HG03039 (cell line): Measurements from ENCODE around the gene MON1A.
A peak's percentile ranks its signal among the peaks of the same experiment; 100 is the strongest.
"Not testable (repeated sequence)": the region's sequence is repeated elsewhere in the genome, so short reads cannot be mapped to it uniquely, and the experiment has no call there.

Source experiments
- ATAC-seq: cut with Tn5 transposase; IDR thresholded peaks from one replicate; pipeline ENCODE4 v1.9.1; 2021; ENCODE audit warnings: mild to moderate bottlenecking, moderate library complexity; ENCODE audit not compliant: unreplicated experiment

Gene MON1A

GRCh38 chr3:49929291-49930167 is at the start of gene MON1A:
TSS of gene MON1A (minus strand) at chr3:49929811. CDS start at chr3:49913346, 16,465 bp downstream.
- ATAC-seq, result peak; percentile 85

DNA sequence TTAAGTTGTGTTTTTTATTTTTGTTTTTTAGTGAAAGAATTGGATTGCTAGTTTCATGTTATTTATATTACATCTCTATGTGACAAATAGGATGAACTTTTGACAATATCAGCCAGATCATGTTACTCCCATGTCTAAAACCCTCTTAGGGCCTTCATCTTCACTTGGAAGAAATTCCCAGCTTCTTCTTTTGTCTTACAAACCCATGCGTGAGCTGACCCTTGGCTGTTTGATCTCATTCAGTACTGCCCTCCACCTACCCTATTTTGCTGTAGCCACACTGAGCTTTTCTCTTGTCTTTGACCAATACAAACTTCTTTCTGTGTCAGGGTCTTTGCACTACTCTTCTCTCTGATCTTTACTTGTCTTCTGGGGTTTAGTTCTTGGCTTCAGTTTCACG is 47.3 kb upstream of the MON1A start:
- ATAC-seq, result no peak

DNA sequence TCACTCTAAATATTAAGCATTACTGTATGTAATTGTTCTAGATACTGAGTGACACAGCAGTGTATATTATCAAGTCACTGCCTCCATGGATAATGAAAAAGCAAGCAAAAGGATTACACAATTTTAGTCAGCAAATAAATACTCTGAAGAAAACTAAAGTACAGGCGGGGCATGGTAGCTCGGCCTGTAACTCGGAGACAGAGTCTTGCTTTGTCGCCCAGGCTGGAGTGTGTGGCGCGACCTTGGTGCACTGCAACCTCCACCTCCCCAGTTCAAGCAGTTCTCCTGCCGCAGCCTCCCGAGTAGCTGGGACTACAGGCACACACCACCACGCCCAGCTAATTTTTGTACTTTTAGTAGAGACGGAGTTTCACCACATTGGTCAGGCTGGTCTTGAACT is 43.0 kb upstream of the MON1A start:
- ATAC-seq, result no peak

DNA sequence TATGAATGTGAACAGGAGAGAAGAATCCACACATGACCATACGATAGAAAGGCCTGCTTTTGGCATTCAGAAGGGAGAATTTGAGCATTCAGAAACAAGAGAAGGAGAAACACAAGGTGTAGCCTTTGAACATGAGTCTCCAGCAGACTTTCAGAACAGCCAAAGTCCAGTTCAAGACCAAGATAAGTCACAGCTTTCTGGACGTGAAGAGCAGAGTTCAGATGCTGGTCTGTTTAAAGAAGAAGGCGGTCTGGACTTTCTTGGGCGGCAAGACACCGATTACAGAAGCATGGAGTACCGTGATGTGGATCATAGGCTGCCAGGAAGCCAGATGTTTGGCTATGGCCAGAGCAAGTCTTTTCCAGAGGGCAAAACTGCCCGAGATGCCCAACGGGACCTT is 38.7 kb upstream of the MON1A start:
- ATAC-seq, result no peak

- no peak for ATAC-seq
Measured at GRCh38 chr3:49967291-49967690, 37.7 kb upstream of the MON1A start.

- ATAC-seq, result no peak
Measured at GRCh38 chr3:49966233-49966942, 36.8 kb upstream of the MON1A start.

DNA sequence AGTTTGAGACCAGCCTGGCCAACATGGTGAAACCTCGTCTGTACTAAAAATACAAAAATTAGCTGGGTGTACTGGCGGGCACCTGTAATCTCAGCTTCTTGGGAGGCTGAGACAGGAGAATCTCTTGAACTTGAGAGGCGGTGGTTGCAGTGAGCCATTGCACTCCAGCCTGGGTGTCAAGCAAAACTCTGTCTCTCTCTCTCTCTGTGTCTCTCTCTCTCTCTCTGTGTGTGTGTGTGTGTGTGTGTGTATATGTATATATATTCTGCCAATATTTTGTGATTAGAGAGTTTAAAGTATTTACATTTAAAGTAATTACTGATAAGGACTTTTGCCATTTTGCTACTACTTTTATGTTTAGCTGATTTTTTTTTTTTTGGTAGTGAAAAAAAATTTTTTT is 26.0 kb upstream of the MON1A start:
- ATAC-seq, result no peak

DNA sequence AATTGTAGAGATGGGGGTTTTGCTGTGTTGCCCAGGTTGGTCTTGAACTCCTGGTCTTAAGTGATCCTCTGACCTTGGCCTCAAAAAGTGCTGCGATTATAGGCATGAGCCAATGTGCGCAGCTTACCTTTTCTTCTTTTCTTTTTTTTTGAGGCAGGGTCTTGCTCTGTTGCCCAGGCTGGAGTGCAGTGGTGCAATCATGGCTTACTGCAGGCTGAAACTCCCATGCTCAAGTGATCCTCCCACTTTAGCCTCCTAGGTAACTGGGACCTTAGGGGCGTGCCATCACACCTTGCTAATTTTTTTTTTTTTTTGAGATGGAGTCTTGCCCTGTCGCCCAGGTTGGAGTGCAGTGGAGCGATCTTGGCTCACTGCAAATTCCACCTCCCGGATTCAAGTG is 23.3 kb upstream of the MON1A start:
- no peak for ATAC-seq

GRCh38 chr3:49942651-49943050 is 13.0 kb upstream of the MON1A start:
- no peak for ATAC-seq

- ATAC-seq, result no peak
Measured at GRCh38 chr3:49940667-49941249, 11.1 kb upstream of the MON1A start.

DNA sequence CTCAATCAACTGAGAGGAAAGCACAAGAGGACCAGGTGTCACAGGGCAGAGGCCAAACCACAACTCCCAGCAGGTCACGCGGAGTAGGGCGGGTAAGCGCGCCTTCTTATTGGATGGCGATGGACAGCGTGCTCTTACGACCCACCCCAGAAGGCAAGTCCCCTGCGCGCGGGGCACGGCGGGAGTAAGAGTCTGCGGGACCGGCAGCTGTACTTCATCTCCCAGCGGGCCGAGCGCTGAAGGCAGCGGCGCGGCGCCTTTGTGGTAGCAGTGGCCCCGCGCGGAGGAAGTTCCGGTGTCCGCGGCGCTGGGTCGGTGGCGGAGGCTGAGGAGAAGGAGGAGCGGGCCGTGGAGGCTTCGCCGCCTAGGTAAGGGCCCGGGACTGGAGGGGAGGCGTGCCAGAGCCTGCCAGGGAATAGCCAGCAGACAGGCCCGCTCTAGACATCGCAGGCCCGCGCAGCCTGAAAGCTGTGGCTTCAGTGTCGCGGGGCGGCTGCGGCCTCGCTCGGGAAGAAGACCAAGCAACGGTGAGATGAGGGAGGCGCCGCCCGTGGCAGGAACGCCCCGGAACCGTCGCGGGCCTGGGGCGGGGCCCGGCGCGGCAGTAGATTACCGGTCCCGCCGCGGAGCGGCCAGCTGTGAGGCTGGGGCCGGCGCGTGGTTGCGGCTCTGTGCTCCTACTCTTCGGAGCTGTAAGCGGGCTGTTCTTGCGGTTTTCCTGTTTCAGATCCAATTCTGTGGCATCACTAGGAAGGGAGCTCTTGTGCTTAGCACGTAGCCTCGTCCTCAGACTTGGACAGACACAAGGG is 10.5 kb upstream of the MON1A start, which contains the start of gene RBM6:
Gene RBM6, plus strand, starts transcription at position 293 of the 809 bp plus-strand sequence. CDS start 22,492 bp downstream, outside the sequence.
- peak; percentile 86 for ATAC-seq

- ATAC-seq, result no peak
Measured at GRCh38 chr3:49937090-49937489, 7.5 kb upstream of the MON1A start.

GRCh38 chr3:49932281-49932680 is 2.7 kb upstream of the MON1A start:
- not testable (repeated sequence) for ATAC-seq

DNA sequence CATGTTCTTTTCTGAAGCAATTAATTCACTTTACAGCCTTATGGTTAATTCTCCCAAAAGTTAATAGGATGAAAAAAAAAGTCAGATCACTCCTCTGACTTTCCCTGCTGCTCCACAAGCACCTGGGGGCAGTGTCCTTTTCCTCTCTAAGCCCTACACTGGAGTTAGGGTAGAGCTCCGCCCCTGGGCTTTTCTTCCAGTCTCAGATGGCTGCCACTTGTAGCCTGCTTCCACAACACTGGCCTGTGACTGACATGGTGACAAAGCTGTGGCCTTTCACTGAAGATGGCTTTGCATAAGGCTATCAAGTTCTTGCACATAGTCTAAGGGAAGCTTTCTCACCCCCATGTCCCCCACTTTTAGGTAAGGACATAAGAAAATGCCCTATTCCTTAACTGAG is 1.3 kb upstream of the MON1A start:
- no peak for ATAC-seq

- ATAC-seq, result no peak
Measured at GRCh38 chr3:49930168-49930690, 618 bp upstream of the MON1A start.

- ATAC-seq, result no peak
Measured at GRCh38 chr3:49928481-49929017, 1.1 kb downstream of the MON1A start.

GRCh38 chr3:49927798-49928197 is 1.8 kb downstream of the MON1A start:
- ATAC-seq, result no peak

- no peak for ATAC-seq
Measured at GRCh38 chr3:49926117-49926728, 3.4 kb downstream of the MON1A start.

DNA sequence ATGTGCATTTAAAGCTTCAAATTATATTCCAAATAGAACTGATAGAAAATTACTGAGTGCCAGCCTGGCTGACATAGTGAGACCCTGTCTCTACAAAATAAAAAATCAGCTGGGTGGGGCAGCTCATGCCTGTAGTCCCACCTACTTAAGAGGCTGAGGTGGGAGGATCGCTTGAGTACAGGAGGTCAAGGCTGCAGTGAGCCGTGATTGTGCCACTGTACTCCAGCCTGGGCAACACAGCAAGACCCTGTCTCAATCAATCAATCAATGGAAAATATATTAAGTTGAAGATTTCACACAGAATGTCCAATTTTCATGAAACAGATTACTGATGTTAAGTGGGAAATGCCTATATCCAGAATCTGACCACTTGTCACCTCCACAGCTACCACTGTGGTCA is 4.1 kb downstream of the MON1A start:
- ATAC-seq, result no peak

- no peak for ATAC-seq
Measured at GRCh38 chr3:49924683-49925082, 4.9 kb downstream of the MON1A start.
